ENCODE data around the gene MACROD2.

Gene MACROD2

DNA sequence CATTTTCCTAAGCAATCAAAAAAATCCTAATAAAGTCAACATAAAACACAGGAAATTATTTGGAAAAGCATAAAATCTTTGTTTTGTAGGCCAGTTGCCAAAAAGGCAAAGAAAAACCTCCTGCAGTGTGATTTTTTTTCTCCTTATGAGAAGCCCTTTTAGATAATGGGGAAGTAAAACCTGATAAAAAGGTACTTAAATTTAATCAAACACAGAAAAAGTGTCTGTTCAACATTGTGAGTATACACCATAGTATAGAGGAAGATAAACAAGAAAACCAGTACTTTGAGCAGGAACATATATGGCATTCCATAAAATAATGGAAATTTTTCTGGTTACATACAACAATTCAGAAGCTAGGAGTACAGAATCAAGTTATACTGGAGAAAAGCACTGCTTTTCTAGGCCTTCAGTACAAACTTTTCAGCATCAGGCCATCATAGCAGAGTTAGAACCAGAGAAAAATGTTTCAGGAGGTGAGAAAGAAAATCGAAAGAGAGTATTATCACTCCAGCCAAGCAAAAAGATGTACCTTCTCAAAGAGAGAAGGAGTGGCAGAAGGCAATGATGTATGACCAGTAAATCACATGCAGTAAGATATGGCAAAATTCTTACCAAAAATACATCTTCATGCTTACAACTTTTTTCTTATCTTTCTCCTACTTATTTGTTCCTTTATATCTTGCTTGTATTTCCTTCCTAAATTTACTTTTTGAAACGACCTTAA, 2083.0 kb downstream of the MACROD2 start:
- DNase-seq: no peak

DNA sequence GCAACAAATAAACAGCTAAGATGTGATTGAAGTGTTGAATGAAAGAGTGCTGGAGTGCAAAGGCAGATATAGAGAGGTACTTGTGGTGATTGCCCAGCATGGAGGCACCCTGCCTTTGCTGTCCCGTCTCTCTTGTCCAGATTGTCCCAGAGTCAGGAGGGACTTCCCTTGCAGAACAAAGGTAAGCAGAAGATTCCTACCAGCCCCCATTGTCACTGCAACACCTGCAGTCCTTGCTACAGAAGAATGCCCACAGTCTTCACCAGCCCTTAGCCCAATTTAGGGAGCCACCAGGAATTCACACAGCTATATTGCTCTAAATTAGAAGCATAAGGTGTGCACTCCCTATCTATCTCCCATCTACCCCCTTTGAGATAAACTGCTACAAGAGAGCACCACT, 2086.1 kb downstream of the MACROD2 start:
- DNase-seq: no peak

DNA sequence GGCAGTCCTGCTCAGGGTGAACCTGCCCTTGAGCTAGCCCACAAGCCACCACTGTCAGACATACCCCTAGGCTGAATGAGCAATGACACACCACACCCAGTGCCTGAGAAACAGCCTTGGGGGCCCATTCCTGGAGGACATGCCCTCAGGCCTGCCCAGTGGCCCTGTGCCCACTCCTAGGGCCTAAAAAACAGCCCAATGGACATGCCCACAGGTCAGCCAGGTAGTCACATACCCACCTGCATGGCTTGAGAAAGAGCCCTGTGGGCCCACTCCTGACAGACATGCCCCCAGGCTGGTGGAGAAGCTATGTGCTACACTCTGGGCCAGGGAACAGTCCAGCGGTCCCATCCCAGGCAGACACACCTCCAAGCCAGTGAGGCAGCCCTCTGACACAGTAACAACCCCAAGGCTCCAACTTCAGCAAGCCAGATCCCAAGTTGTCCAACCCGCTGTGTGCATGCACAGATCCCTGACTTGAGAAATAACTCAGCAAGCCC, 2086.8 kb downstream of the MACROD2 start:
- DNase-seq: no peak

DNA sequence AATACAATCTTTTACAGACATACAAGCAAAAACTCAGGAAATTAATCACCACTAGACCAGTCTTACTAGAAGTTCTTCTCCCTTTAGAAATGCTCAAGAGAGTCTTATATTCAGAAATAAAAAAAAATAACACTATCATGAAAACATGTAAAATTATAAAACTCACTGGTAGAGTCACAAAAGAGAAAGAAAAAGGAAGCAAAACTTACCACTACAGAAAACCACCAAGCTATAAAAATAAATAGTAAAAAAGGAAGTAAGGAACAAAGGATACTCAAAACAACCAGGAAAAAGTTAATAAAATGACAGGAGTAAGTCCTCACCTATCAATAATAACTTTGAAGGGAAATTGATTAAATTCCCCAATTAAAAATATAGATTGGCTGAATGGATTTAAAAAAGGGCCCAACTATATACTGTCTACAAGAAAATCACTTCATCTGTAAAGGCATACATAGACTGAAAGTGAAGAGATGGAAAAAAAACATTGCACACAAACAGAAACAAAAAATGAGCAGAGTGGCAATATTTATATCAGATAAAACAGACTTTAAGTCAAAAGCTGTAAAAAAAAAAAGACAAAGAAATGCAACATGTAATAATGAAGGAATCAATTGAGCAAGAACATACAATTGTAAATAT, 2088.4 kb downstream of the MACROD2 start:
- DNase-seq: no peak

DNA sequence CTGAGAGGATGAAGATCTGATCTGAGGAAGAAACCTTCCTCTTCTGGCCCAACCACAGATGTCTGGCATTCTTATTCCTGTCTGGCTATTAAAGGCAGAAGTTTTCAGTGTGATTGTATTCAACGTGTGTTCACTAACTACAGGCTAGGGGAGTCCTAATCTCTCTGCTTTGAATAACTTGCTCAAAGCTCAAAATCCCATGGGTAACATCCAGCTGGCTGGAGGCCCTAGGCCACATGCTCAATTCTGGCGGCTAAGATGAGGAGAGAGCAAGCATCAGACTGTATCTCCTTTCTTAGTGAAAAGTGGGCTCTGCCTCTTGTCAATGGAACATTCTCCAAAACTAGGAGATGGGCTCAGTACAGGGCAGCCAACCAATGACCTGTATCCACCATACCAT, 2099.9 kb downstream of the MACROD2 start:
- DNase-seq: no peak

DNA sequence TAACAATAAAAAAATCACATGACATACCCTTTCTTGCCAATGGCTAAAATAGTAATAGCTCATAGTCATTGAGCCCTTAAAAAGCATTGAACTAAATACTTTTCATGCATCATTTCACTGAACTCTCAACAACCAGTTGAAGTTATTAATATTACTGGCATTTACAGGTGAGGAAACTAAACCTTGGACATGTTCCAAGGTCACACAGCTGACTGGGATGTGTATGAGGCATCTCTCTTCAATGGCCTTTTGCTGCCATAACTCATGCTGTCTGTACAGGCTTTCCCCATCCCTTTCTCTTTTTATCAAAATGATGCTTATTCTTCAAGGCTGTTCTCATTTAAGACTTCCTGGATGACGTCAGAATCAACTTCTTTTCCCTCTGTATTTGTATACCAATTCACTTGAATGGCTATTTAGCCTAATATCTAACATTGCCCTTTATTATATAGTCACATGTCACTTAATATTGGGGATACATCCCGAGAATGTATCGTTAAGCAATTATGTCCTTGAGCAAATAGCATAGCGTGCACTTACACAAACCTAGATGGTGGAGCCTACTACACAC, 2101.5 kb downstream of the MACROD2 start:
- DNase-seq: no peak

DNA sequence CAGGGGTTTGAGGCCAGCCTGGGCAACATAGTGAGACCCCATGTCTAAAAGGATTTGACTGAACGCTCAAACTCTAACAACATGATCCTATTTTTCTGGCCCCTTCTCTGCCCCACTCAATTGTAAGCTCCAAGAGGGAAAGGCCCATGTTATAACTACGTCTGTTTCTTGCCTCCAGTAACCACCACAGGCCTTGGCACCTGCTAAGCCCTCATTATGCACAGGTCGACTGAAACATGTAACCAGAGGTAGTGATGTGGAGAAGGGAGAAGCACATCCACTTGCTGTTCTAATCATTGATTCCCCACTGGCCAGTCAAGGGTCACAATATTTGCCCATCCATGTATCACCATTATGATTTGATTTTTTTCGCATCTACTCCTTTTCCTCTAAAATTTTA, 2102.5 kb downstream of the MACROD2 start:
- no peak for DNase-seq

DNA sequence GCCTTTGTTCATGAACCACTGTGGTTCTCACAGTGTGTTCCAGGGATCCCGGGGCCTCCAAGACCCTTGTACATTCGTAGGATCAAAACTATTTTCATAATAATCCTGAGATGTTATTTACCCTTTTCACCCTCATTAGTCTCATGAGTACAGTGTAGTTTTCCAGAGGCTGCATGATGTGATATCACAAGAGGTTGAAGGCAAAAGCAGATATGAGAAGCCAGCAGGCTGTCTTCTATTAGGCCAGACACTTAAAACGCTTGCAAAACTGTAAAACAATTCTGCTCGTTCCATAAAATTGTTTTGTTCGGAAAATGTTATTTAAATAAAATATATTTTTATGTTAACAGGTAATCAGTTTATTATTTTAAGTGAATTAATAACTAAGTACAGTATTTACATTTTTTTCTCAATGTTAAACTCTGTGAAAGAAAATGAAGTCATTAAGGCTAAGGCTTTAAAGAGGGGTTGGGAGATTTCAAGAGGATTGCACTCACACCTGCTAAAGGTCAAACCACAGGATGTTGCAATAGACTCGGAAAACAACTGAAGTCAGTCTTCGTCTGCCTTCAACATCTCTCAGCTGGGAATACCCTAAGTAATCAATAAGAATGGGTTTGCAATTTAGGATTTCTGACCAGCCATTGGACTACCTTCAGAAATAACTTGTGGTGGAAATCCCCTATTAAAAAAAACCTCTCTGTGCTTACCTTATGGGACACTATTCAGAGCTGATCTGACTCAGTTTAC, 2103.7 kb downstream of the MACROD2 start:
- no peak for DNase-seq

DNA sequence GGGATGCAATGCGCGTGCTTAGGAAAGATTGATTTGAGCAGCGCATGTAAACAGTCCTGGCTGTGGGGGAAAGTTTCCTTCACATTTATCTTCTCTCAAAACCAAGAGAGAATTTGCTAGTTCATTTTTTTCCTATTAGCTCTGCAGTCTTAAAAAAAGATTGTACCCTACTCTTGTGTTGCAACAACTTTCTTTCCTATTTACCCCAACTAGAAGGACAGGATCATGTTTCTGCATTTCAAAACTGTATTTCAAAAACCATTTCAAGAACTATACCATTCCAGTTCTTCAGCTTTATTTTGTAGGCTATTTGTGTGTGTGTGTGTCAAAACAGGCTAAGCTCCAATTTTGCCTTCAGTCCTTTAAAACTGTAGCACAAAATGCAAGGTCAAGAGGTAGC, 2104.8 kb downstream of the MACROD2 start:
- DNase-seq: no peak

DNA sequence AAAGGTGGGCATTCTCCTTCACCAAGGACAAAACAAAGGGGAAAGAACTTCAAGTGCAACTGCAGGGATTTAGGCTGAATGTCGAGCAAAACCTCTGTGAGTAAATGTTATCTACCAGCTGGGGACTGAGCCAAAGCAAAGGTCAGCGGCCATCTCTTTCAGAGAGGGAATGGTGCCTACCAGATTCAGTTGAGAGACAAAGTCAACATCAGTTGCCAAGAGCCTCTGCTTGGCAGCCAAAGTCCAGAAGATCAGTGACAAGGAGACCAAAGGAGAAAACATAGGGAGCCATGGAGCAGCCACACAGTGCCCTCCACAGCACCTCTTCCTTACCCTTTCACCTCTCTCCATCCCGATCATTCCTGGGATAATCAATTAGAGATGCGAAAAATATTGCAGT, 2105.5 kb downstream of the MACROD2 start:
- no peak for DNase-seq
